Nephron progenitor cell (in vitro differentiated cells): ENCODE data around the gene EAF2.

Source experiments
- DNase-seq: peaks from one replicate; pipeline ENCODE4 v3.0.0; 2021
- H3K27ac Mint-ChIP-seq: 2 replicates; pipeline ENCODE4 v1.8.0; 2021; ENCODE audit warnings: mild to moderate bottlenecking, moderate library complexity, mixed read lengths
- H3K27me3 Mint-ChIP-seq: 2 replicates; pipeline ENCODE4 v1.8.0; 2021; ENCODE audit warnings: mild to moderate bottlenecking, low read depth, mixed read lengths; ENCODE audit not compliant: poor library complexity
- H3K36me3 Mint-ChIP-seq: 2 replicates; pipeline ENCODE4 v1.8.0; 2021; ENCODE audit warnings: low read depth, mixed read lengths
- H3K4me1 Mint-ChIP-seq: 2 replicates; pipeline ENCODE4 v1.8.0; 2021; ENCODE audit warnings: mixed read lengths
- H3K4me3 Mint-ChIP-seq: 2 replicates; pipeline ENCODE4 v1.8.0; 2021; ENCODE audit warnings: mild to moderate bottlenecking, moderate library complexity, mixed read lengths
- H3K9me3 Mint-ChIP-seq: 2 replicates; pipeline ENCODE4 v1.8.0; 2021; ENCODE audit warnings: mild to moderate bottlenecking, moderate library complexity, mixed read lengths
- CTCF ChIP-seq: fragments of 200-600 bp; sonication (generic); IDR thresholded peaks from 2 replicates; pipeline ENCODE4 v1.5.0; 2021; ENCODE audit warnings: antibody characterized with exemption

EAF2 gene

GRCh38 chr3:121863801-121864200 is 28.8 kb downstream of the EAF2 start:
- Mint-ChIP-seq H3K4me1 (no peaks in the 10 kb centered on the region), H3K9me3 (peaks cover 26% of the 10 kb centered on the region), H3K27ac (no peak overlapping the region), H3K36me3 (peaks cover 16% of the 10 kb centered on the region), H3K27me3 (no peaks in the 10 kb centered on the region), H3K4me3 (no peak overlapping the region)
- DNase-seq, result no peak
- no peak for TF ChIP-seq CTCF

- H3K27ac Mint-ChIP-seq, result no peak overlapping the region
- H3K9me3 Mint-ChIP-seq, result no peaks in the 10 kb centered on the region
- no peak for TF ChIP-seq CTCF
- H3K4me3 Mint-ChIP-seq, result no peak overlapping the region
- no peaks in the 10 kb centered on the region for H3K36me3 Mint-ChIP-seq
- H3K27me3 Mint-ChIP-seq, result no peaks in the 10 kb centered on the region
- no peak for DNase-seq
- H3K4me1 Mint-ChIP-seq, result no peaks in the 10 kb centered on the region
Observed at GRCh38 chr3:121869736-121870135, 34.7 kb downstream of the EAF2 start.

GRCh38 chr3:121870717-121871116 is 35.7 kb downstream of the EAF2 start:
- no peaks in the 10 kb centered on the region for H3K27me3 Mint-ChIP-seq
- H3K4me1 Mint-ChIP-seq, result no peaks in the 10 kb centered on the region
- TF ChIP-seq CTCF, result no peak
- H3K27ac Mint-ChIP-seq, result no peak overlapping the region
- H3K4me3 Mint-ChIP-seq, result no peak overlapping the region
- H3K9me3 Mint-ChIP-seq, result no peaks in the 10 kb centered on the region
- no peak for DNase-seq
- no peaks in the 10 kb centered on the region for H3K36me3 Mint-ChIP-seq

- no peaks in the 10 kb centered on the region for H3K9me3 Mint-ChIP-seq
- TF ChIP-seq CTCF, result no peak
- DNase-seq, result no peak
Observed at GRCh38 chr3:121871430-121871829, 36.4 kb downstream of the EAF2 start.

GRCh38 chr3:121878411-121878810 is 43.4 kb downstream of the EAF2 start:
- Mint-ChIP-seq H3K4me3 (no peak overlapping the region), H3K36me3 (no peaks in the 10 kb centered on the region), H3K27me3 (no peaks in the 10 kb centered on the region), H3K27ac (no peak overlapping the region), H3K9me3 (no peaks in the 10 kb centered on the region), H3K4me1 (no peaks in the 10 kb centered on the region)
- DNase-seq, result no peak
- no peak for TF ChIP-seq CTCF

More at GRCh38 chr3:121871430-121871829, 36.4 kb downstream of the EAF2 start:
- H3K27me3 Mint-ChIP-seq, result no peaks in the 10 kb centered on the region
- no peaks in the 10 kb centered on the region for H3K36me3 Mint-ChIP-seq
- no peak overlapping the region for H3K27ac Mint-ChIP-seq
- H3K4me3 Mint-ChIP-seq, result no peak overlapping the region
- no peaks in the 10 kb centered on the region for H3K4me1 Mint-ChIP-seq

- DNase-seq, result no peak
- Mint-ChIP-seq H3K36me3 (no peaks in the 10 kb centered on the region), H3K9me3 (no peaks in the 10 kb centered on the region), H3K4me1 (no peaks in the 10 kb centered on the region), H3K27ac (no peak overlapping the region), H3K27me3 (no peaks in the 10 kb centered on the region), H3K4me3 (no peak overlapping the region)
- peak; percentile 17 for TF ChIP-seq CTCF
Observed at GRCh38 chr3:121883507-121883906, 48.5 kb downstream of the EAF2 start.
